ENCODE measurements around the gene DAAM1. TPM values are rescaled to one million over a fixed set of nuclear protein-coding genes. Genes with fewer than 3 reads are reported as not detected.

The DAAM1 gene
- polyA plus RNA-seq, 1 experiment, result 4.7 TPM

DNA sequence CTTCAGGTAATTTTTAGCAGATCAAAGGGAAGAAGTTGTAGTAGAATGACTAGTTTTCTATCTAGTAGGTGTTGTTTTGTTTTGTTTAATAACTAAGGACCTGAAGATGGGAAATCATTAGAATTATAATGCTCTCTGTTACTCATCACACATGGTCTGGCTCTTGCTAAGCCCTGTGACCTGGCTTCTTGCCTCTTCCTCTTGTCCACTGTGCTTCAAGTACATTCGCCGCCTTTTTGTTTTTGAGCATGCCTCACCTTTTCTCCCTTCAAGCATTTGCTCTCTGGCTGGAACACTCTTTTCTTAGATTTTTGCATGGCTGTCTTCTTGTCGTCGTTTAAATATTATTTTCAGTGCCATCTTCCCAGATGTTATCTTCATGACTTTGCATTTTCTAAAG is 47.7 kb downstream of the DAAM1 start:
- H3K36me3 ChIP-seq (ENCODE audit: control insufficient read depth, insufficient read depth, low read length), result no peaks in the 10 kb centered on the region
- no peaks in the 10 kb centered on the region for H3K27me3 ChIP-seq (ENCODE audit: control insufficient read depth, insufficient read depth, low read length)
- H3K4me3 ChIP-seq (ENCODE audit: low read depth, low read length), result no peak overlapping the region
- POLR2A ChIA-PET, result no interaction called here
- CTCF ChIA-PET, result no interaction called here
- DNase-seq (ENCODE audit: low read depth), result no peak
- TF ChIP-seq CTCF (IDR thresholded peaks at IDR 0.05; ENCODE audit: insufficient read depth, low read depth, low read length), result no peak

DNA sequence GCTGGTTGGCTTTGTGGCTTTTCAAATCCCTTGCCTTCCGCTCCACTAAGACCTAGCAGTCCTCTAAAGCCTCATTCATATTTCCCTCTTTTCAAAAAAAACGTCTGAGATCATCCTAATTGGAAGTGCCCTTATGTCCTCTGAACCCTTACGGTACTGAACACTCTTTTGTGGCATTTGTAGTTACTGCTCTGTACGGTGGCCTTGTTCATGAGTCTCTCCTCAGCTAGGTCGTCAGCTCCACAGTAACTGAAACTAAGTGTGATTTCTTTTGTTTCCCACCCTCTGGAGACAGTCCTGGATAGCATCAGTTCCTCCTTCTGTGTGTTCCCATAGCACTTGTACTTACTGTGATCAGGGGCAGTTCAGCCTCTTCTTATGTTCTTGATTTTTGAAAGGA is 49.7 kb downstream of the DAAM1 start:
- no peaks in the 10 kb centered on the region for H3K36me3 ChIP-seq (ENCODE audit: control insufficient read depth, insufficient read depth, low read length)
- no peak overlapping the region for H3K4me3 ChIP-seq (ENCODE audit: low read depth, low read length)
- no peak for TF ChIP-seq CTCF (IDR thresholded peaks at IDR 0.05; ENCODE audit: insufficient read depth, low read depth, low read length)
- no peaks in the 10 kb centered on the region for H3K27me3 ChIP-seq (ENCODE audit: control insufficient read depth, insufficient read depth, low read length)
- POLR2A ChIA-PET, result no interaction called here
- CTCF ChIA-PET, result no interaction called here
- no peak for DNase-seq (ENCODE audit: low read depth)

- POLR2A ChIA-PET, result no interaction called here
- TF ChIP-seq CTCF (IDR thresholded peaks at IDR 0.05; ENCODE audit: insufficient read depth, low read depth, low read length), result no peak
- Histone ChIP-seq H3K36me3 (ENCODE audit: control insufficient read depth, insufficient read depth, low read length) (no peaks in the 10 kb centered on the region), H3K4me3 (ENCODE audit: low read depth, low read length) (no peak overlapping the region), H3K27me3 (ENCODE audit: control insufficient read depth, insufficient read depth, low read length) (no peaks in the 10 kb centered on the region)
- DNase-seq (ENCODE audit: low read depth), result no peak
- CTCF ChIA-PET, result interaction anchor here (1.4 kb wide), 1 partner anchor 55 kb away, joined by 3 read pairs; no protein-coding TSS in a partner anchor
These were observed 50.6 kb downstream of the DAAM1 start for GRCh38 chr14:59239022-59239421.

DNA sequence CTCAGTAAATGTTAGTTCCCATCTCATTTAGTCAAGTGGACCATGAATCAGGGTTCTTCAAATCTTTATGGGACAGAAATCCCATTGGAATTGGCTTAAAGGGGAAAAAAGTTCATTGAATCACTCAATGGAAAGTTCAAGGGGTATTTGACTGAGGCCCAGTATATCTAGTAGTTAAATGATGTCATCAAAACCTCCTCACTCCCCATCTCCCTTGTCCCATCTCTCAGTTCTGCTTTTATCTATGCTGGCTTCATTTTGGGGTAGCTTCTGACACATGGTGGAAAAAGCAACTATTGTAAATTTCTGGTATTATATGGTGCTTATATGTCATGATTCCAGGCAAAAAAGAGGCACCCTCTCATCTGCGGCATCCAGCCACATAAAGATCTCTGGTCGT is 51.9 kb downstream of the DAAM1 start:
- H3K4me3 ChIP-seq (ENCODE audit: low read depth, low read length), result no peak overlapping the region
- H3K27me3 ChIP-seq (ENCODE audit: control insufficient read depth, insufficient read depth, low read length), result no peaks in the 10 kb centered on the region
- DNase-seq (ENCODE audit: low read depth), result no peak
- TF ChIP-seq CTCF (IDR thresholded peaks at IDR 0.05; ENCODE audit: insufficient read depth, low read depth, low read length), result no peak
- ChIA-PET CTCF (no interaction called here), POLR2A (no interaction called here)
- no peaks in the 10 kb centered on the region for H3K36me3 ChIP-seq (ENCODE audit: control insufficient read depth, insufficient read depth, low read length)

GRCh38 chr14:59241121-59241520 is 52.7 kb downstream of the DAAM1 start:
- no peaks in the 10 kb centered on the region for H3K27me3 ChIP-seq (ENCODE audit: control insufficient read depth, insufficient read depth, low read length)
- POLR2A ChIA-PET, result no interaction called here
- H3K4me3 ChIP-seq (ENCODE audit: low read depth, low read length), result no peak overlapping the region
- no peaks in the 10 kb centered on the region for H3K36me3 ChIP-seq (ENCODE audit: control insufficient read depth, insufficient read depth, low read length)
- CTCF ChIA-PET, result interaction anchor here (1.0 to 1.1 kb wide), 2 partner anchors 11 to 13 kb away, joined by 3 read pairs; no protein-coding TSS in a partner anchor
- no peak for TF ChIP-seq CTCF (IDR thresholded peaks at IDR 0.05; ENCODE audit: insufficient read depth, low read depth, low read length)
- no peak for DNase-seq (ENCODE audit: low read depth)

Measured in BJ (cell line).